Articular chondrocyte of knee joint (primary cell): ENCODE results near the gene POMT2. TPM values are rescaled to one million over a fixed set of nuclear protein-coding genes. Genes with fewer than 3 reads are reported as not detected.

Experiments used
- small RNA-seq: library from RNA; depleted of rRNA; stranded (forward); fragments of <200 nt; gene quantifications from one replicate; pipeline ENCODE3, GENCODE V24; 2012
- total RNA-seq: library from RNA; depleted of rRNA; stranded (reverse); fragments of >200 nt; gene quantifications from 2 replicates; pipeline ENCODE4 v1.2.3, GENCODE V29; 2012

POMT2 gene, protein sequence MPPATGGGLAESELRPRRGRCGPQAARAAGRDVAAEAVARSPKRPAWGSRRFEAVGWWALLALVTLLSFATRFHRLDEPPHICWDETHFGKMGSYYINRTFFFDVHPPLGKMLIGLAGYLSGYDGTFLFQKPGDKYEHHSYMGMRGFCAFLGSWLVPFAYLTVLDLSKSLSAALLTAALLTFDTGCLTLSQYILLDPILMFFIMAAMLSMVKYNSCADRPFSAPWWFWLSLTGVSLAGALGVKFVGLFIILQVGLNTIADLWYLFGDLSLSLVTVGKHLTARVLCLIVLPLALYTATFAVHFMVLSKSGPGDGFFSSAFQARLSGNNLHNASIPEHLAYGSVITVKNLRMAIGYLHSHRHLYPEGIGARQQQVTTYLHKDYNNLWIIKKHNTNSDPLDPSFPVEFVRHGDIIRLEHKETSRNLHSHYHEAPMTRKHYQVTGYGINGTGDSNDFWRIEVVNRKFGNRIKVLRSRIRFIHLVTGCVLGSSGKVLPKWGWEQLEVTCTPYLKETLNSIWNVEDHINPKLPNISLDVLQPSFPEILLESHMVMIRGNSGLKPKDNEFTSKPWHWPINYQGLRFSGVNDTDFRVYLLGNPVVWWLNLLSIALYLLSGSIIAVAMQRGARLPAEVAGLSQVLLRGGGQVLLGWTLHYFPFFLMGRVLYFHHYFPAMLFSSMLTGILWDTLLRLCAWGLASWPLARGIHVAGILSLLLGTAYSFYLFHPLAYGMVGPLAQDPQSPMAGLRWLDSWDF
- 7.7 and 8.0 TPM in 2 replicates for total RNA-seq

DNA sequence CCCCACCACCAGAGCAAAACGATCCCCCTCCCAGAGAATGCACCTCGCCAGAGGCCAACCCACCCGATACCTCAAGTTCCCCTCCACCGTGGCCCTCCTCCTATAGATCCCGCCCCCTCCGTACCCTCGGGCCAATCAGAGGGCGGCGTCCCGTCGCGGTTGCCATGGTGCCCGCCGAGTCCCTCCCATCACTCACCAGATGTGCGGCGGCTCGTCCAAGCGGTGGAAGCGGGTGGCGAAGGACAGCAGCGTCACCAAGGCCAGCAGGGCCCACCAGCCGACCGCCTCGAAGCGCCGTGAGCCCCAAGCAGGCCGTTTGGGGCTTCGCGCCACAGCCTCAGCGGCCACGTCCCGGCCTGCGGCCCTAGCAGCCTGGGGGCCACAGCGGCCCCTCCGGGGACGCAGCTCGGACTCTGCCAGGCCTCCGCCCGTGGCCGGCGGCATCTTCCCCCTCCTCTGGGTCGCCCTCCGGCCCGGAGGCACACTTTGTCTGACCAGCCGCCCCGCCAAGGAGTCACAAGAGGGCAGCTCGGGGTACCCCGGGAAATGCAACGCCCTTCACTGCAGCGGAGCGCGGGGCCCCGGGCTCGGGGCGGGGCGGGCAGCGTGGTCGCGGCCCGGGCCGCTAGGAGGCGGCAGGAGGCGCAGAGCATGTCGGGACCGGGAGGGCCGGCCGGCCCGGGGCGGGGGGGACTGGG is at the start of gene POMT2:
TSS of gene POMT2 (minus strand) at position 646 of the 698 bp plus-strand sequence. CDS start at position 444, 202 bp downstream.

DNA sequence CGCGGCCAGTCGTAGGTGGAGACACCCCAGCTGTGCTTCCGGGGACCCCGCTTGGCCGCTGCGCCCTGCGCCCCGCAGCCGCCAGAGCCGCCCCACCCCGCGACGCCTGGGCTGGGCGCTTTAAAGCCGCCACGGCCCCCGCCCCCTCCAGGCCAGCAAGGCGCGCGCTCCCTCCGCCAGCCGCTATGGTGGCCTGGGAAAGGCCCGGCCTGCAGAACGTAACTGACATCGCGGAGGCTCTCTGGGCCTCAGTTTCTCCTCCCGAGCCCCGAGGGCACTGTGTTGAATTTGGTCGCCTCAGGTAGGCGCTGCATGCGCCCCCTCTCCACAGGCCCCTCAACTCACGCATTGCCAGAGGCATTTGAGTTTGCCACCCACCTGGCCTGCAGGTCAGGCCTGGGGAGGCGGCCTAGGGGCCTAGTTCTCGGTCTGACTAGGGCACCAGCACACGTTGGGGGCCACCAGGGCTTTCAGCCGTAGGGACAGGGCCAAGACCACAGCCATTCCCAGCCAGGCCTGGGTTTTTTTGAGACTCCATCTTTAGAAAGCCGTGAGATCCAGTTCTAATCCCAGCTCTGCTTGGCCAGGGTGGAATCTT is 49.5 kb downstream of the POMT2 start, which contains the start of gene NGB:
TSS of gene NGB (minus strand) at position 94 of the 598 bp plus-strand sequence. CDS start 269 bp downstream, outside the sequence.

Small RNA genes lying within 50 kb of the gene (small RNA-seq; reads per million reads assigned to genes)
- gene MIR1260A: not detected

Other genes starting within 250 kb of the POMT2 start
- gene CIPC, start 222.6 kb downstream of the POMT2 start, total RNA-seq: 23.1 and 23.5 TPM in 2 replicates
- under 0.01 TPM in 1 of 2 replicates, not detected in the other for gene ZDHHC22, start 179.1 kb downstream of the POMT2 start, total RNA-seq
- gene TMEM63C, start 139.1 kb downstream of the POMT2 start, total RNA-seq: not detected in 2 replicates
- gene NGB, start 49.7 kb downstream of the POMT2 start, total RNA-seq: not detected in 2 replicates
- gene GSTZ1, start 153 bp upstream of the POMT2 start, total RNA-seq: 32.4 and 42.2 TPM in 2 replicates
- 12.4 and 12.6 TPM in 2 replicates for gene TMED8, start 56.2 kb upstream of the POMT2 start, total RNA-seq
- 6.3 and 8.5 TPM in 2 replicates for gene SAMD15, start 56.5 kb upstream of the POMT2 start, total RNA-seq
- 0.39 and 0.65 TPM in 2 replicates for gene NOXRED1, start 102.6 kb upstream of the POMT2 start, total RNA-seq
- gene VIPAS39, start 136.7 kb upstream of the POMT2 start, total RNA-seq: 27.7 and 33.2 TPM in 2 replicates
- 68.2 and 77.9 TPM in 2 replicates for gene AHSA1, start 137.2 kb upstream of the POMT2 start, total RNA-seq
- gene ISM2, start 177.9 kb upstream of the POMT2 start, total RNA-seq: 0.13 and 0.22 TPM in 2 replicates